Measurements from ENCODE around the gene SCARB1.

DNA sequence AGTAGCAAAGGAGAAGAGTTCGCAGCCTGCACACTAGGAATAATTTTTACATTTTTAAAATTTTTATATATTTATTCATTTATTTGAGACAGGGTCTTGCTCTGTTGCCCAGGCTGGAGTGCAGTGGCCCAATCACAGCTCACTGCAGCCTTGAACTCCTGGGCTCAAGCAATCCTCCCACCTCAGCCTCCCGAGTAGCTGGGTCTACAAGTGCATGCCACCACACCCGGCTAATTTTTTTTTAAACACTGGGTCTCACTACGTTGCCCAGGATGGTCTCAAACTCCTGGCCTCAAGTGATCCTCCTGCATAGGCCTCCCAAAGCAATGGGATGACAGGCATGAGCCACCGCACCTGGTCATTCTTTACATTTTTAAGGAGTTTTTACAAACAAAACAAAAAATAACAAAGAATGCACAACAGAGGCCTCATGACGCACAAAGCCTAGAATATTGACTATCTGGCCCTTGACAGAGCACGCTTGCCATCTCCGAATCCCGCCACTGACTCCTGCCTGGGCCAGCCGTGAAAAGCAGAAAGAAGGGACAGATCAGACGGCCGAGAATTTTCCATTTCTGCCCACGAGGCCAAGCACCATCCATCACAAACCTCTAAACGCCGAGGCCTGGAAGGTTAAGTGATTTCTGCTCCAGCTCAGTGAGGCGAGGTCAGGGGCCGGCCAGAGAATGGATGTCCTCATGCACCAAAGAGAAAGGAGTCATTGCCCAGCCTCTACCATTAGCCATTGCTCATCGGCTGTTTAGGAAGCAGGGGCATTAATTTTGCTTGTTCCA lies 120.0 kb downstream of the SCARB1 start:
- TF ChIP-seq, protein P1, sequence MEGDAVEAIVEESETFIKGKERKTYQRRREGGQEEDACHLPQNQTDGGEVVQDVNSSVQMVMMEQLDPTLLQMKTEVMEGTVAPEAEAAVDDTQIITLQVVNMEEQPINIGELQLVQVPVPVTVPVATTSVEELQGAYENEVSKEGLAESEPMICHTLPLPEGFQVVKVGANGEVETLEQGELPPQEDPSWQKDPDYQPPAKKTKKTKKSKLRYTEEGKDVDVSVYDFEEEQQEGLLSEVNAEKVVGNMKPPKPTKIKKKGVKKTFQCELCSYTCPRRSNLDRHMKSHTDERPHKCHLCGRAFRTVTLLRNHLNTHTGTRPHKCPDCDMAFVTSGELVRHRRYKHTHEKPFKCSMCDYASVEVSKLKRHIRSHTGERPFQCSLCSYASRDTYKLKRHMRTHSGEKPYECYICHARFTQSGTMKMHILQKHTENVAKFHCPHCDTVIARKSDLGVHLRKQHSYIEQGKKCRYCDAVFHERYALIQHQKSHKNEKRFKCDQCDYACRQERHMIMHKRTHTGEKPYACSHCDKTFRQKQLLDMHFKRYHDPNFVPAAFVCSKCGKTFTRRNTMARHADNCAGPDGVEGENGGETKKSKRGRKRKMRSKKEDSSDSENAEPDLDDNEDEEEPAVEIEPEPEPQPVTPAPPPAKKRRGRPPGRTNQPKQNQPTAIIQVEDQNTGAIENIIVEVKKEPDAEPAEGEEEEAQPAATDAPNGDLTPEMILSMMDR (IDR thresholded peaks at IDR 0.05; ENCODE audit: borderline replicate concordance, extremely low read depth, low read length, poor library complexity, severe bottlenecking), result no peak
- TF ChIP-seq EZH2 (IDR thresholded peaks at IDR 0.05; ENCODE audit: borderline replicate concordance, low read depth, low read length, severe bottlenecking), result no peak

Measured in DND-41 (cell line).